PC-3 (cell line): Measurements from ENCODE around the gene BAIAP3. TPM values are rescaled to one million over a fixed set of nuclear protein-coding genes. Genes with fewer than 3 reads are reported as not detected.

Source experiments
- ATAC-seq: fragments of 200-7000 bp; cut with Tn5 transposase; 2 replicates; pipeline ENCODE4 v1.9.1; 2020; ENCODE audit warnings: mild to moderate bottlenecking, moderate library complexity
- BruUV-seq: library from RNA; stranded (reverse); fragments of 400-500 nt; replicated peaks from 2 replicates; lab custom pipeline; 2021; lab: Mats Ljungman, UMichigan
- CTCF ChIA-PET: fragments of 300-600 bp; sonication (Branson Sonifier 250); formaldehyde crosslinking; loops from one replicate; lab custom pipeline; 2022; ENCODE audit warnings: antibody characterized with exemption; lab: Charles Lee
- POLR2A ChIA-PET: fragments of 300-600 bp; sonication (Branson Sonifier 250); formaldehyde crosslinking; loops from one replicate; lab custom pipeline; 2022; ENCODE audit warnings: antibody characterized with exemption; ENCODE audit not compliant: unreplicated experiment; lab: Charles Lee
- DNase-seq: peaks from one replicate; pipeline ENCODE4 v3.0.0-alpha.2; 2015
- H2AFZ ChIP-seq: fragments of 300-600 bp; sonication (generic); 2 replicates; pipeline ENCODE4 v1.6.0; 2016; ENCODE audit warnings: antibody characterized with exemption, low read length
- H3F3A ChIP-seq: fragments of 300-600 bp; sonication (generic); one replicate; pipeline ENCODE4 v1.6.0; 2017; ENCODE audit warnings: antibody characterized with exemption, low read length, control low read depth, mild to moderate bottlenecking; ENCODE audit not compliant: unreplicated experiment
- H3K27ac ChIP-seq: fragments of 300-600 bp; sonication (generic); 2 replicates; pipeline ENCODE4 v1.5.1; 2016; ENCODE audit warnings: mild to moderate bottlenecking, low read length
- H3K27me3 ChIP-seq: fragments of 300-600 bp; sonication (generic); 2 replicates; pipeline ENCODE4 v1.6.1; 2016; ENCODE audit warnings: low read length, mixed read lengths
- H3K36me3 ChIP-seq: fragments of 300-600 bp; sonication (generic); 2 replicates; pipeline ENCODE4 v1.6.1; 2016; ENCODE audit warnings: low read depth, mixed run types, low read length, mixed read lengths
- H3K4me1 ChIP-seq: fragments of 300-600 bp; sonication (generic); 2 replicates; pipeline ENCODE4 v1.5.1; 2016; ENCODE audit warnings: low read length; ENCODE audit not compliant: insufficient read depth
- H3K4me2 ChIP-seq: fragments of 300-600 bp; sonication (generic); 2 replicates; pipeline ENCODE4 v1.6.0; 2016; ENCODE audit warnings: low read length
- H3K4me3 ChIP-seq: fragments of 300-600 bp; sonication (generic); 2 replicates; pipeline ENCODE4 v1.5.1; 2016; ENCODE audit warnings: mild to moderate bottlenecking, low read length, mixed read lengths
- H3K79me2 ChIP-seq: fragments of 300-600 bp; sonication (generic); 2 replicates; pipeline ENCODE4 v1.6.1; 2017; ENCODE audit warnings: low read length, mixed read lengths
- H3K9ac ChIP-seq: fragments of 300-600 bp; sonication (generic); 2 replicates; pipeline ENCODE4 v1.6.0; 2016; ENCODE audit warnings: mild to moderate bottlenecking, low read length
- H3K9me2 ChIP-seq: fragments of 300-600 bp; sonication (generic); replicated peaks from 2 replicates; pipeline ENCODE4 v1.6.1; 2016; ENCODE audit warnings: mixed run types, low read length, mixed read lengths
- H3K9me3 ChIP-seq: fragments of 300-600 bp; sonication (generic); 2 replicates; pipeline ENCODE4 v1.6.1; 2016; ENCODE audit warnings: low read length, mixed read lengths
- H4K20me1 ChIP-seq: fragments of 300-600 bp; sonication (generic); 2 replicates; pipeline ENCODE4 v1.6.1; 2016; ENCODE audit warnings: low read length, mixed read lengths
- CTCF ChIP-seq: fragments of 300-600 bp; sonication (generic); conservative IDR thresholded peaks from 2 replicates; pipeline ENCODE4 v1.5.1; 2017; ENCODE audit warnings: antibody characterized with exemption, low read depth, mild to moderate bottlenecking, low read length
- EZH2 ChIP-seq: fragments of 300-600 bp; sonication (generic); IDR thresholded peaks from one replicate; pipeline ENCODE4 v1.6.1; 2017; ENCODE audit warnings: antibody characterized with exemption, mild to moderate bottlenecking, low read length; ENCODE audit not compliant: unreplicated experiment
- EZH2phosphoT487 ChIP-seq: fragments of 300-600 bp; sonication (generic); IDR thresholded peaks from 2 replicates; pipeline ENCODE4 v1.6.1; 2018; ENCODE audit warnings: mild to moderate bottlenecking, antibody characterized with exemption, low read length, borderline replicate concordance
- intact Hi-C: fragments of 100-400 bp; cut with micrococcal nuclease; formaldehyde crosslinking; loops from 2 replicates; pipeline ENCODE4 v1.9.0; 2023
- total RNA-seq: library from RNA; depleted of rRNA; stranded (reverse); fragments of >200 nt; gene quantifications from 2 replicates; pipeline ENCODE4 v1.2.3, GENCODE V29; 2014

Gene BAIAP3
- total RNA-seq, 1 experiment from 2014 or later = 13.1 TPM

GRCh38 chr16:1310832-1311200 is 22.6 kb upstream of the BAIAP3 start:
- intact Hi-C loops = no loop called here
- H4K20me1 ChIP-seq = peaks cover 43% of the 10 kb centered on the region
- TF ChIP-seq EZH2phosphoT487 (no peak), CTCF (no peak), EZH2 (no peak)
- H3K4me1 ChIP-seq = peaks cover 10% of the 10 kb centered on the region; the same call in 1 of the 2 replicates
- no peak for ATAC-seq
- no peak overlapping the region for H3K27ac ChIP-seq
- H3K9ac ChIP-seq = peak overlapping the region; percentile 92
- no peaks in the 10 kb centered on the region for H3K27me3 ChIP-seq
- no TSS peak for BruUV-seq
- H3K36me3 ChIP-seq = peaks cover 19% of the 10 kb centered on the region; the same call in 1 of the 2 replicates
- H3F3A ChIP-seq = no peaks in the 10 kb centered on the region
- no peak overlapping the region for H2AFZ ChIP-seq
- CTCF ChIA-PET = no interaction called here
- DNase-seq = no peak
- POLR2A ChIA-PET = no interaction called here
- H3K4me3 ChIP-seq = peak overlapping the region; percentile 85
- H3K79me2 ChIP-seq = peaks cover 58% of the 10 kb centered on the region
- H3K9me3 ChIP-seq = no peaks in the 10 kb centered on the region
- peak overlapping the region; percentile 100 for H3K4me2 ChIP-seq
- H3K9me2 ChIP-seq = no peaks in the 10 kb centered on the region

DNA sequence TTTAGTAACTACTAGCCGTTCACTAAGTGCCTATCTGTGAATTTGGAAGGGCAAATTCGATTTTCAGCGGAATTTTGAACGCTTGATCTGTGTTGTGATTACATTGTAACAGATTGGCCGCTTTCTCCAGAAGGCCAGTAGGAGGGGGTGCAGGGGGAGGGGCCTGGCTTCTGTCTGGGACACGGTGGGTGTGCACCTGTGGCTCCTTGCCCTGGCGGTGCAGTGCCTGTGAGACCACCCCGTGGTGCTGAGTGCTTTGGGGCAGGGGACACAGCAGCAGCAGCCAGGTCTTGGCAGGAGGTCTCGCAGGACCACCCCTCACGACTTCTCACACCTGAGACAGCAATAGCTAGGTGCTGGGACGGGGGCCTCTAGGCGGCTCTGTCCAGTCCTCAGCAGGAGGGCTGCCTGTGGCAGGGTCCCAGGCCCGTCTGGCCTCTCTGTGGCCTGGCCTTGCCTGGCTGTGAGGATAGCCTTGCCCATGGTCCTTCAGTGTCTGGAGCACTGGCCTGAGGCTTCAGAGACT is 22.2 kb upstream of the BAIAP3 start:
- no peaks in the 10 kb centered on the region for H3K27me3 ChIP-seq
- intact Hi-C loops = no loop called here
- H2AFZ ChIP-seq = no peak overlapping the region
- POLR2A ChIA-PET = no interaction called here
- peaks cover 43% of the 10 kb centered on the region for H4K20me1 ChIP-seq
- peaks cover 10% of the 10 kb centered on the region; the same call in 1 of the 2 replicates for H3K4me1 ChIP-seq
- H3K36me3 ChIP-seq = peaks cover 23% of the 10 kb centered on the region
- no peaks in the 10 kb centered on the region for H3F3A ChIP-seq
- peak overlapping the region; percentile 100 for H3K4me2 ChIP-seq
- no peak for TF ChIP-seq EZH2phosphoT487
- no peak for TF ChIP-seq CTCF
- TF ChIP-seq EZH2 = no peak
- DNase-seq = no peak
- BruUV-seq = no TSS peak
- no peaks in the 10 kb centered on the region for H3K9me2 ChIP-seq
- H3K79me2 ChIP-seq = peaks cover 59% of the 10 kb centered on the region
- H3K9me3 ChIP-seq = no peaks in the 10 kb centered on the region
- peak overlapping the region; percentile 92 for H3K9ac ChIP-seq
- H3K4me3 ChIP-seq = peak overlapping the region; percentile 85
- ATAC-seq = no peak
- no peak overlapping the region for H3K27ac ChIP-seq
- CTCF ChIA-PET = no interaction called here

DNA sequence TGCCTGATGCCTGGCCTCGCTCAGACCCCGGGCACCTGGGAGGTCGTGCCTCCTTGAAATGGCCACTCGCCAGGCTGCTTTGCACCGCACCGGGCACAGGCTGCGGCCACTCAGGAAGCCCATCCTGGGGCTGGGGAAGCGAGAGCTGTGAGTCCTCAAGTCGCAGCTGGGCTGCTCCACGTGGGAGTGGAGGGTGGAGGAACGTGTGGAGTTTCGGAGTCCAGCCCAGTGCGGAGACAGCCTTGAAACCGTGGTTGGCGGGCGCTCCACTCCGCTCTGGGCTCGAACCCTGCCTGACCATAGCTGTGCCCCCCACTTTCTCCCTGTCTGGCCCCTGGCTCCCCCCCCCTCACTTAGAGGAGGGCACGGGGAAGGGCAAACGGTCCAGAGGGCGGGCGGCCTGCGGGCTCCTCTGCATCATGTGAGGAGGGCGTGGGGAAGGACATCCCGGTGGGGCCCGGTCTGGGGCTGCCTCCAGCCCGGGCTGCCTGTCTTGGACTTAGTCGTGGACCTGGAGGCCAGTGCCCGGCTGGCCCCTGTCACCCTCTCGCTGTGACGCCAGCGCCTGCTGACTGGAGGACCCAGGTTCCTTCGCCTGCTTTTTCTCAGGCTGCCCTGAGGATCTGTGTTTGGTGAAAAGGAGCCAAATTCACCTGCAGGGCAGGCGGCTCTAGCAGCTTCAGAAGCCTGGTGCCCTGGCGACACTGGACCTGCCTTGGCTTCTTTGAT is 21.5 kb upstream of the BAIAP3 start:
- CTCF ChIA-PET = no interaction called here
- intact Hi-C loops = no loop called here
- H3K4me3 ChIP-seq = peak overlapping the region; percentile 85

More for the DNA sequence above, 21.5 kb upstream of the BAIAP3 start:
- H3K36me3 ChIP-seq = peaks cover 29% of the 10 kb centered on the region
- no peaks in the 10 kb centered on the region for H3K9me2 ChIP-seq
- H3K9ac ChIP-seq = peak overlapping the region; percentile 92; the same call in 1 of the 2 replicates
- peaks cover 65% of the 10 kb centered on the region for H3K79me2 ChIP-seq
- H2AFZ ChIP-seq = no peak overlapping the region
- DNase-seq = no peak
- peaks cover 10% of the 10 kb centered on the region; the same call in 1 of the 2 replicates for H3K4me1 ChIP-seq
- H3K4me2 ChIP-seq = peak overlapping the region; percentile 100
- no peak for ATAC-seq
- TF ChIP-seq EZH2phosphoT487 (no peak), CTCF (no peak), EZH2 (no peak)
- BruUV-seq = no TSS peak
- no peaks in the 10 kb centered on the region for H3F3A ChIP-seq
- no peaks in the 10 kb centered on the region for H3K9me3 ChIP-seq
- POLR2A ChIA-PET = no interaction called here
- no peak overlapping the region for H3K27ac ChIP-seq
- peaks cover 43% of the 10 kb centered on the region for H4K20me1 ChIP-seq
- no peaks in the 10 kb centered on the region for H3K27me3 ChIP-seq
